ENCODE data around the gene SLC6A12. TPM values are rescaled to one million over a fixed set of nuclear protein-coding genes. Genes with fewer than 3 reads are reported as not detected.

SLC6A12 gene
- under 1 TPM in 3 of 4 donors, not detected in 1; 0.17 to 0.78 (median 0.34) TPM for total RNA-seq

DNA sequence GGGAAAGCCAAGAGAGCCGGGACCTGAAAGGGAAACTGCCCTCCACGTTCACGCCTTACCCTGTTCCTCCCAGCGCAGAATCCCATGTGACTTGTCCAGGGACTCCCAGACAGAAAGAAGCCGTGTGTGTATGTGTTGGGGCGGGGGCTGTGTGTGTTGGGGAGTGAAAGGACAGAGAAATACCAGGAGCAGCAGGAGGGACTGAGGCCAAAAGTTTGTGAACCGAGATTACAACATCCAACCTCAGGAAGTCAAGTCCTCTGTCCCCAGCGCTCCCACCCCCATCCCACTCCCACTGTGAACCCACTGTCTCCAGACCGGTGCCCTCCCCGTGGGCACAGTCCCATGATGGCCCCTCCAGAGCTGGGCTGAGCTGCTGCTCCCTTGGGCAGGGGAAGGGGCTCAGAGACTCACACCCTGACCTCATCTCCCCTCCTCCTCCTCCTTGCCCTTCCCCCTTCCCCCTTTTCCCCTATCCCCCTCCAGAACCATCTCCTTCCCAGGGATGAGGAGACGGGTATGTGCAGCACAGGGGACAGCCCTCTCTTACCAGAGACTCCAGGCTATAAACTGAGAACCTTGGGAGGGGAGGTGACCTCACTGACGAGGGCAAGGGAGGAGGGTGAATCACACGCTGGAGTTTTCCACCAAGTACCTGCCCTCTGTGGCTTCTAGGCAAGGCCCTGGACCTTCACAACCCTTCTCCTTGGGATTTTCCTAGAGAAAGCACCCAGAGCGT lies at the start of gene SLC6A12:
Gene SLC6A12, minus strand, starts transcription at position 155 of the 739 bp plus-strand sequence. CDS start 4,171 bp downstream, outside the sequence.
- WGBS, result 43% methylated on average over 14 of the region's 14 CpGs
- H3K4me1 ChIP-seq, result peaks cover 0 to 6% (median 2%) of the 10 kb centered on the region in 4 donors
- no peaks in the 10 kb centered on the region for H3K36me3 ChIP-seq
- DNase-seq (ENCODE audit: extremely low spot score), result no peak
- H3K27me3 ChIP-seq, result peaks cover 0 to 81% (median 0%) of the 10 kb centered on the region in 4 donors
- H3K27ac ChIP-seq (replicated peaks in 1 of 4), result no peak within 1 kb of the TSS
- intact Hi-C loops (cut with DNase I), result no loop called here
- no peaks in the 10 kb centered on the region for H3K9me3 ChIP-seq
- TF ChIP-seq POLR2AphosphoS5 (IDR thresholded peaks at IDR 0.05), result no peak
- no peak for TF ChIP-seq POLR2A (IDR thresholded peaks at IDR 0.05; ENCODE audit: low read depth)
- no peak for TF ChIP-seq EP300 (IDR thresholded peaks at IDR 0.05)
- TF ChIP-seq, protein P1, sequence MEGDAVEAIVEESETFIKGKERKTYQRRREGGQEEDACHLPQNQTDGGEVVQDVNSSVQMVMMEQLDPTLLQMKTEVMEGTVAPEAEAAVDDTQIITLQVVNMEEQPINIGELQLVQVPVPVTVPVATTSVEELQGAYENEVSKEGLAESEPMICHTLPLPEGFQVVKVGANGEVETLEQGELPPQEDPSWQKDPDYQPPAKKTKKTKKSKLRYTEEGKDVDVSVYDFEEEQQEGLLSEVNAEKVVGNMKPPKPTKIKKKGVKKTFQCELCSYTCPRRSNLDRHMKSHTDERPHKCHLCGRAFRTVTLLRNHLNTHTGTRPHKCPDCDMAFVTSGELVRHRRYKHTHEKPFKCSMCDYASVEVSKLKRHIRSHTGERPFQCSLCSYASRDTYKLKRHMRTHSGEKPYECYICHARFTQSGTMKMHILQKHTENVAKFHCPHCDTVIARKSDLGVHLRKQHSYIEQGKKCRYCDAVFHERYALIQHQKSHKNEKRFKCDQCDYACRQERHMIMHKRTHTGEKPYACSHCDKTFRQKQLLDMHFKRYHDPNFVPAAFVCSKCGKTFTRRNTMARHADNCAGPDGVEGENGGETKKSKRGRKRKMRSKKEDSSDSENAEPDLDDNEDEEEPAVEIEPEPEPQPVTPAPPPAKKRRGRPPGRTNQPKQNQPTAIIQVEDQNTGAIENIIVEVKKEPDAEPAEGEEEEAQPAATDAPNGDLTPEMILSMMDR (IDR thresholded peaks at IDR 0.05), result no peak
- no peak within 1 kb of the TSS for H3K4me3 ChIP-seq

DNA sequence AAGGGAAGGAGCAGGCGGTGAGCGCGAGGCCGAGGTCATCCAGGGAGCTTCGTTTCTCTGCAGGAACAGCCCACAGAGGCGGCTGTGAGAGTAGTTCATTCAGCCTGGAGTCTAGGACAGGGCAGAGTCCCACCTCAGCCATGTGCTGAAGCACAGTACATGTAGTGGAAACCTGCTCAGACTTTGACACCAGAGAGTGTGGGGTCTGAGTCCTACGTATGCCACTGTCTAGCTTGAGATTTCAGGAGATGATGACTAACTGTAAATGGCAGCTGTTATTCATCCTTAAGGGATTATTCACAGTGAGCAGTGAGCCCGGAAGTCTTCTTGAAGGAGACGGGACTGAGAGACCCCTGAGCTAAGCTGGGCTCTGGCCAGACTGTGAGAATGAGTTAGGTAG lies 49.6 kb upstream of the SLC6A12 start:
- TF ChIP-seq, protein P1 (IDR thresholded peaks at IDR 0.05), result no peak
- TF ChIP-seq POLR2AphosphoS5 (IDR thresholded peaks at IDR 0.05) (no peak), POLR2A (IDR thresholded peaks at IDR 0.05; ENCODE audit: low read depth) (no peak), EP300 (IDR thresholded peaks at IDR 0.05) (no peak)
- Histone ChIP-seq H3K9me3 (no peaks in the 10 kb centered on the region), H3K36me3 (no peaks in the 10 kb centered on the region), H3K27me3 (peaks cover 0 to 73% (median 5%) of the 10 kb centered on the region in 4 donors), H3K4me3 (no peak overlapping the region), H3K27ac (replicated peaks in 1 of 4) (no peak overlapping the region), H3K4me1 (peaks cover 0 to 17% (median 12%) of the 10 kb centered on the region in 4 donors)
- intact Hi-C loops (cut with DNase I), result no loop called here
- 85% methylated on average over 9 of the region's 9 CpGs for WGBS
- DNase-seq (ENCODE audit: extremely low spot score), result no peak

DNA sequence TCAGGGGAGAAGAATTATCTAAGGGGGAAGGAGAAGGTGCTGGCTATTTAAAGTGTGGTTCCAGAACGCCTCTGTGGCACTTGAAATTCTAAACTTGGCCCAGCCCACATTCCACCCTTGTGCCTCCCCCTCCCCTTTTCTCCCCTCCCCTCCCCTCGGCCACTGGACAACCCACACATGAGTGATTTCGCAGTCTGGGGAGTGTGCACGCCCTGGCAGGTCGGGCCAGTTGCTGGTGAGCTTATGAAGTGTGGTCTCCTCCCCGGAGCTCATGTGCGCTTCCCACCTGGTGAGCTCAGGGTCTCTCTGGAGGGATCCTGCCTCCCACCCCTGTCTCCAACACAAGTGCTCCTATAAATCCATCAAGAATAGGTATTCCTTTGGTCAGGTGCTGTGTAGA lies 48.9 kb upstream of the SLC6A12 start, which contains the start of gene SLC6A13:
Gene SLC6A13, minus strand, starts transcription at position 20 of the 400 bp plus-strand sequence. CDS start 2,784 bp downstream, outside the sequence.
- H3K4me1 ChIP-seq, result peaks cover 0 to 10% (median 5%) of the 10 kb centered on the region in 4 donors
- TF ChIP-seq, protein P1 (IDR thresholded peaks at IDR 0.05), result no peak
- no peak for TF ChIP-seq EP300 (IDR thresholded peaks at IDR 0.05)
- 18% methylated on average over 7 of the region's 7 CpGs for whole genome bisulfite sequencing
- peaks cover 0 to 78% (median 5%) of the 10 kb centered on the region in 4 donors for H3K27me3 ChIP-seq
- intact Hi-C loops (cut with DNase I), result no loop called here
- H3K27ac ChIP-seq (replicated peaks in 1 of 4), result no peak within 1 kb of the TSS
- H3K4me3 ChIP-seq, result no peak within 1 kb of the TSS
- DNase-seq (ENCODE audit: extremely low spot score), result peak; percentile 66
- H3K36me3 ChIP-seq, result no peaks in the 10 kb centered on the region
- no peaks in the 10 kb centered on the region for H3K9me3 ChIP-seq

DNA sequence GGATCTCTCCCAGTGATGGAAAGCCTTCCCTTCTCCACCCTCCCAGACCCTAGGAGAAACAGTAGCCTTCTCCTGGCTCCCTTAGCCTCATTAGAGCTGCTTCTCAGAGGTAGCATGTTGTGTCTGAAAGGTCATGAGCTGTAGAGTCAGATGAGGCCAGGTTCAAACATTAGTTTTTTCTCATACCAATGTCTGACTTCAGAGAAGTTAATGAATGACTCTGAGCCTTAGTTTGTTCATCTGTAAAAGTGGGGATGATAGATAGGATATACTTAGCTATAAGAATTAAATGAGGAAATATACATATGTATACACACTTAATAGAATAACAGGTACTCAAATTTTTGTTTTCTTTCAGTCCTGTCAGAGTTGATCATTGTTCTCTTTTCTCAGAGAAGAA lies 48.2 kb upstream of the SLC6A12 start:
- no peak for DNase-seq (ENCODE audit: extremely low spot score)
- intact Hi-C loops (cut with DNase I), result no loop called here

More for the DNA sequence above, 48.2 kb upstream of the SLC6A12 start:
- Histone ChIP-seq H3K27ac (replicated peaks in 1 of 4) (no peak overlapping the region), H3K27me3 (peaks cover 0 to 78% (median 5%) of the 10 kb centered on the region in 4 donors), H3K36me3 (no peaks in the 10 kb centered on the region), H3K4me3 (no peak overlapping the region), H3K4me1 (peaks cover 0 to 3% (median under 1%) of the 10 kb centered on the region in 4 donors), H3K9me3 (no peaks in the 10 kb centered on the region)
- TF ChIP-seq POLR2A (IDR thresholded peaks at IDR 0.05; ENCODE audit: low read depth), result no peak
- no peak for TF ChIP-seq POLR2AphosphoS5 (IDR thresholded peaks at IDR 0.05)
- TF ChIP-seq EP300 (IDR thresholded peaks at IDR 0.05), result no peak
- TF ChIP-seq, protein P1 (IDR thresholded peaks at IDR 0.05), result no peak

All from esophagus muscularis mucosa (tissue), 4 donors.